Stomach (tissue), 4 donors: ENCODE results near the gene DEPDC5.

Experiments
- CTCF ChIP-seq, 7 experiments: fragments of 450-650 bp in 4 of 7; fragments of 200-600 bp in 3 of 7; sonication (generic) in 3 of 7; IDR thresholded peaks; one replicate each; pipeline ENCODE4 v1.5.1; 2016 to 2019; ENCODE audit warnings: antibody characterized with exemption in 7 of 7, control low read depth in 2 of 7, mild to moderate bottlenecking in 1 of 7
- POLR2AphosphoS5 ChIP-seq, 3 donors: sonication (generic); formaldehyde crosslinking; IDR thresholded peaks; one replicate each; pipeline ENCODE4 v1.6.1; 2016; ENCODE audit warnings: antibody characterized with exemption in 3 of 3

- TF ChIP-seq CTCF (IDR thresholded peaks at IDR 0.05) (no peak), POLR2AphosphoS5 (IDR thresholded peaks at IDR 0.05) (no peak)
Observed at GRCh38 chr22:31881865-31882264, 128.0 kb downstream of the DEPDC5 start.
